Right atrium auricular region (tissue), 2 donors: Measurements from ENCODE around the gene GMEB2. TPM values are rescaled to one million over a fixed set of nuclear protein-coding genes. Genes with fewer than 3 reads are reported as not detected.
A peak's percentile ranks its signal among the peaks of the same experiment; 100 is the strongest.

Source experiments
- DNase-seq: peaks from one replicate; pipeline ENCODE4 v3.0.0-alpha.2; 2019; ENCODE audit warnings: low spot score
- H3K27ac ChIP-seq, 2 donors: fragments of 200-600 bp; sonication (generic); 1 replicate in 1 of 2; 2 replicates in 1 of 2; pipeline ENCODE4 v1.5.1; 2016 to 2019
- H3K27me3 ChIP-seq, 2 donors: fragments of 200-600 bp; sonication (generic); one replicate each; pipeline versions ENCODE4 v1.5.1 to v1.6.0; 2017 to 2019
- H3K36me3 ChIP-seq: fragments of 200-600 bp; sonication (generic); one replicate; pipeline ENCODE4 v1.5.1; 2016
- H3K4me1 ChIP-seq, 2 donors: fragments of 200-600 bp; sonication (generic); one replicate each; pipeline versions ENCODE4 v1.5.1 to v1.6.0; 2017 to 2019
- H3K4me3 ChIP-seq, 2 donors: fragments of 200-600 bp; sonication (generic); 1 replicate in 1 of 2; 2 replicates in 1 of 2; pipeline ENCODE4 v1.5.1; 2017 to 2019; ENCODE audit warnings: mild to moderate bottlenecking in 1 of 2, moderate library complexity in 1 of 2
- H3K9me3 ChIP-seq, 2 donors: fragments of 200-600 bp; sonication (generic); one replicate each; pipeline ENCODE4 v1.5.1; 2019
- total RNA-seq, 2 donors: library from RNA; depleted of rRNA; stranded (reverse); fragments of >200 nt; gene quantifications; one replicate each; pipeline ENCODE4 v1.1.0, GENCODE V29; 2016
- TF ChIP-seq, protein P1 (sequence below), 2 donors: fragments of 200-600 bp; sonication (generic); IDR thresholded peaks; one replicate each; pipeline ENCODE4 v1.5.1; 2019; ENCODE audit warnings: antibody characterized with exemption in 2 of 2

GMEB2 gene
- total RNA-seq, 2 donors from 2014 or later, result 5.8 to 9.4 TPM

DNA sequence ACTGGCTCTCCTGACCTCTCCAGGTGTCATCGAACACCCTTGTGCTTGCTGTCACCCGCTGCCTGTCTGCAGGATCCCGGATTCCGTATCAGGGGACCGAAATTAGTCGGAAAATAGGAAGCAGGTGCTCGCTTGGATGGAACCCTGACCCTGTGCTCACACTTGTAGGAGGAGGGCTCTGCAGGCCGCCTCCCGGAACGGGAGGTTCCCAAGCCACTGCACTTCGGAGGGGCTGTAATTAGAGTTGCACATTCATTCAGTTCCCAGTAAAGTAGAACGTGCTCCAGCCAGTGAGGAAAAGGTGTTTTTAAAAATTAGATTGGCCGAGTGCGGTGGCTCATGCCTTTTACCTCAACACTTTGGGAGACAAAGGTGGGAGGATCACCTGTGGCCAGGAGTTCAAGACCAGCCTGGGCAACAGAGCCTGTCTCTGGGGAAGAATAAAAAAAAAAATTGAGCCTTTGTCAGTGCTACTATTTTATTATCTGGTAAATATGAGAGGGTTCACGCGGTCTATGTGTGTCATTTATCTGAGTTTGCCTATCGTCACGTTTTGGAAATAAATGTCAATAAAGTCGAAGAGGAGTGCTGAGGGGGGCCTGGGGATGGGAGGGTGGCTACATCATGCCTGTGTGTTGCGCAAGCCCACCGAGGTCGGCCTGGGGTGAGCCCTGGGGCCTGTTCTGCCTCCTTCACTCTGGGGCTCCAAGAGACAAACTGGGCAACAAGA is 1.5 kb upstream of the GMEB2 start:
- Histone ChIP-seq H3K27ac (peak overlapping the region; percentile 98), H3K4me3 (peak overlapping the region; percentile 83 to 98), H3K9me3 (no peaks in the 10 kb centered on the region), H3K36me3 (no peaks in the 10 kb centered on the region), H3K27me3 (no peaks in the 10 kb centered on the region), H3K4me1 (peaks cover 0 to 37% of the 10 kb centered on the region in 2 donors)
- TF ChIP-seq, protein P1, sequence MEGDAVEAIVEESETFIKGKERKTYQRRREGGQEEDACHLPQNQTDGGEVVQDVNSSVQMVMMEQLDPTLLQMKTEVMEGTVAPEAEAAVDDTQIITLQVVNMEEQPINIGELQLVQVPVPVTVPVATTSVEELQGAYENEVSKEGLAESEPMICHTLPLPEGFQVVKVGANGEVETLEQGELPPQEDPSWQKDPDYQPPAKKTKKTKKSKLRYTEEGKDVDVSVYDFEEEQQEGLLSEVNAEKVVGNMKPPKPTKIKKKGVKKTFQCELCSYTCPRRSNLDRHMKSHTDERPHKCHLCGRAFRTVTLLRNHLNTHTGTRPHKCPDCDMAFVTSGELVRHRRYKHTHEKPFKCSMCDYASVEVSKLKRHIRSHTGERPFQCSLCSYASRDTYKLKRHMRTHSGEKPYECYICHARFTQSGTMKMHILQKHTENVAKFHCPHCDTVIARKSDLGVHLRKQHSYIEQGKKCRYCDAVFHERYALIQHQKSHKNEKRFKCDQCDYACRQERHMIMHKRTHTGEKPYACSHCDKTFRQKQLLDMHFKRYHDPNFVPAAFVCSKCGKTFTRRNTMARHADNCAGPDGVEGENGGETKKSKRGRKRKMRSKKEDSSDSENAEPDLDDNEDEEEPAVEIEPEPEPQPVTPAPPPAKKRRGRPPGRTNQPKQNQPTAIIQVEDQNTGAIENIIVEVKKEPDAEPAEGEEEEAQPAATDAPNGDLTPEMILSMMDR (IDR thresholded peaks at IDR 0.05), result no peak
- peak; percentile 73 for DNase-seq

DNA sequence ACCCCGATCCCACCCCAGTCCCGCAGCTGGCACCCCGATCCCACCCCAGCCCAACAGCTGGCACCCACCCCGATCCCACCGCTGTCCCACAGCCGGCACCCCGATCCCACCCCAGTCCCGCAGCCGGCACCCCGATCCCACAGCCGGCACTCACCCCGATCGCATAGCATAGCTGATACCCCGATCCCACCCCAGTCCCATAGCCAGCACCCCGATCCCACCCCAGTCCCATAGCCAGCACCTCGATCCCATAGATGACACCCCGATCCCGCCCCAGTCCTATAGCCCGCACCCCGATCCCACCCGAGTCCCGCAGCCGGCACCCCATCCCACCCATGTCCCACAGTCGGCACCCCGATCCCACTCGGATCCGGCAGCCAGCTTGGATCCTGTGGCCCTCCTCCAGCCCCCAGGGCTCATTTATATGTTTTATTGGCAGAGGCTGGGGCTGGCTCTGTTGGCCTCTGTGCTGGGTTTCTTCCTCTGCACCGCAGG is 897 bp upstream of the GMEB2 start:
- Histone ChIP-seq H3K27me3 (no peaks in the 10 kb centered on the region), H3K27ac (peak overlapping the region; percentile 98), H3K9me3 (no peaks in the 10 kb centered on the region), H3K4me1 (peaks cover 0 to 37% of the 10 kb centered on the region in 2 donors), H3K4me3 (peak overlapping the region; percentile 83 to 98), H3K36me3 (no peaks in the 10 kb centered on the region)
- TF ChIP-seq, protein P1 (IDR thresholded peaks at IDR 0.05), result no peak
- no peak for DNase-seq

DNA sequence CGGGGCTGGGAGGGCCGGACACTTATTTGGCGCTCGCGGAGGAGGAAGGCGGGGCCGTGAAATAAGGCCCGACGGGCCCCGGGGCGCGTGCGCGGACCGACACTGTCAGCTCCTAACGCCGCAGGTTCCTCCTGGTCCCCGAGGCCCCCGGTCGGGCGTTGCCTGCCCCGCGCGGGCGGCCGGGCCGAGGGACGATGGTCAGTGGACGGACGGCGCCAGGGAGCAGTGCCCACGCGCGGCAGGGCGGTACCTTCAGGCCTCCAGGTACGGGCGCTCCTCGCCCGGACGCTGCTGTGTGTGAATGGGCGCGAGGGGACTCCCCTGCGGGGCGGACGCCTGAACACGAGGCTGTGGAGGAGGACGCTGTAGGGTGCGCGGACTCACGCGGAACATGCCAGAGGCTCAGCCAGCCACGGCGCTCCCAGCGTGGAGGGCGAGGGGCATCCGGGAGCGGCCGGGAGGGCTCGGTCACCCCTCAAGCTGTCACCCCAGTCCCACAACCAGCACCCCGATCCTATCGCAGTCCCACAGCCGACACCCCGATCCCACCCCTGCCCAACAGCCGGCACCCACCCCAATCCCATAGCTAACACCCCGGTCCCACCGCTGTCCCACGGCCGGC is 339 bp upstream of the GMEB2 start:
- TF ChIP-seq, protein P1 (IDR thresholded peaks at IDR 0.05), result no peak
- Histone ChIP-seq H3K36me3 (no peaks in the 10 kb centered on the region), H3K27me3 (no peaks in the 10 kb centered on the region), H3K27ac (peak overlapping the region; percentile 98), H3K4me1 (peaks cover 0 to 37% of the 10 kb centered on the region in 2 donors), H3K9me3 (no peaks in the 10 kb centered on the region), H3K4me3 (peak overlapping the region; percentile 83 to 98)
- DNase-seq, result peak; percentile 97

DNA sequence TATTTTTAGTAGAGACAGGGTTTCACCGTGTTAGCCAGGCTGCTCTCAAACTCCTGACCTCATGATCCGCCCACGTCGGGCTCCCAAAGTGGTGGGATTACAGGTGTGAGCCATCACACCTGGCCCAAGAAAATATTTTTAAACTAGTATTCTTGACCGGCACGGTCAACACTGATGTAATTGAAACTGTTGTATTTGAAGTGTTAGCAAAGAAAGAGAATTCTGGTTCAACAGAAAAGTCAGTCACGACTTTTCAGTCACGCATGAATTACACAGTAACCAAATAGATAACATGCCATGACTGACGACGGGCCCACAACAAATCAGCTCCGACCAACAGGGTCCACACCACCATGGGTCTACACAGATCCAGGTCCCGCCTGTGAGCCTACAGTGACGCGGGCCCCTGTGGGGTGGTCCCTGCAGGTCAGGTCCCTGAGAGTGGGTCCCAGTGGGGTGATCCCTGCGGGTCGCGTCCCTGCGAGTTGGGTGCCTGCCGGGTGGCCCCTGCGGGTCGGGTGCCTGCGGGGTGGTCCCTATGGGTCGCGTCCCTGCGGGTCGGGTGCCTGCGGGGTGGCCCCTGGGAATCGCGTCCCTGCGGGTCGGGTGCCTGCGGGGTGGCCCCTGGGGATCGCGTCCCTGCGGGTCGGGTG is 1.0 kb downstream of the GMEB2 start:
- no peak for DNase-seq
- H3K27ac ChIP-seq, result peak overlapping the region; percentile 95 to 98
- no peaks in the 10 kb centered on the region for H3K9me3 ChIP-seq
- H3K4me3 ChIP-seq, result peak overlapping the region; percentile 87 to 98
- peaks cover 0 to 33% of the 10 kb centered on the region in 2 donors for H3K4me1 ChIP-seq
- H3K27me3 ChIP-seq, result no peaks in the 10 kb centered on the region
- TF ChIP-seq, protein P1 (IDR thresholded peaks at IDR 0.05), result no peak
- H3K36me3 ChIP-seq, result no peaks in the 10 kb centered on the region

DNA sequence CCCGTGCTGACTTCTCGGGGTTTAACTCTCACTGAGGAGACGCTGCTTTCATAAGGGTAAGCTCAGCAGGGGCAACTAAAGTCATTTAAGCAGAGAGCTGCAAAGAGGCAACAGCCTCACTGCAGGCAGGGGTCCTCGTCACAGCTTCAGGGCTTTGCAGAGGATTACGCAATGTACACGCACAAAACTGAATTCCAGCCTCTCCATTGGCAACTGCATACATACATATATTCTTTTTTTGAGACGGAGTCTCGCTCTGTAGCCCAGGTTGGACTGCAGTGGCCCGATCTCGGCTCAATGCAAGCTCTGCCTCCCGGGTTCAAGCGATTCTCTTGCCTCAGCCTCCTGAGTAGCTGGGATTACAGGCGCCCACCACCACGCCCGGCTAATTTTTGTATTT is 2.4 kb downstream of the GMEB2 start:
- peaks cover 0 to 29% of the 10 kb centered on the region in 2 donors for H3K4me1 ChIP-seq
- no peak for DNase-seq
- H3K36me3 ChIP-seq, result no peaks in the 10 kb centered on the region
- no peaks in the 10 kb centered on the region for H3K27me3 ChIP-seq
- TF ChIP-seq, protein P1 (IDR thresholded peaks at IDR 0.05), result no peak
- no peak overlapping the region for H3K27ac ChIP-seq
- no peaks in the 10 kb centered on the region for H3K9me3 ChIP-seq
- no peak overlapping the region for H3K4me3 ChIP-seq
